Activated T-cell treated with anti-CD3 and anti-CD28 coated beads, Interleukin-2, amount 50 U/mL, for 48 hours (primary cell): Measurements from ENCODE around the gene OOSP1.
A peak's percentile ranks its signal among the peaks of the same experiment; 100 is the strongest.
"Not testable (repeated sequence)": the region's sequence is repeated elsewhere in the genome, so short reads cannot be mapped to it uniquely, and the experiment has no call there.

Experiments
- DNase-seq, 2 experiments: peaks; one replicate each; pipeline ENCODE4 v3.0.0-alpha.2; 2020

The OOSP1 gene

GRCh38 chr11:59938132-59938531 lies at the start of gene OOSP1:
TSS of gene OOSP1 (plus strand) at chr11:59938432. CDS start at chr11:59938455, 23 bp downstream.
- no peak for DNase-seq

GRCh38 chr11:59891781-59892181 lies 46.5 kb upstream of the OOSP1 start:
- DNase-seq, result no peak

GRCh38 chr11:59894616-59895015 lies 43.6 kb upstream of the OOSP1 start:
- no peak for DNase-seq

GRCh38 chr11:59898046-59898445 lies 40.2 kb upstream of the OOSP1 start:
- DNase-seq, result no peak

- no peak for DNase-seq
Measured at GRCh38 chr11:59898650-59899049, 39.6 kb upstream of the OOSP1 start.

GRCh38 chr11:59899532-59899931 lies 38.7 kb upstream of the OOSP1 start:
- DNase-seq, result no peak

- DNase-seq, result no peak
Measured at GRCh38 chr11:59900366-59901126, 37.7 kb upstream of the OOSP1 start.

- no peak for DNase-seq
Measured at GRCh38 chr11:59901306-59901705, 36.9 kb upstream of the OOSP1 start.

GRCh38 chr11:59903569-59903968 lies 34.7 kb upstream of the OOSP1 start:
- not testable (repeated sequence) for DNase-seq

- DNase-seq, result no peak
Measured at GRCh38 chr11:59918480-59918879, 19.8 kb upstream of the OOSP1 start.

GRCh38 chr11:59918987-59919589 lies 19.1 kb upstream of the OOSP1 start:
- DNase-seq, result peak in 1 of 2 experiments; percentile 25

GRCh38 chr11:59923813-59924212 lies 14.4 kb upstream of the OOSP1 start:
- DNase-seq, result no peak

GRCh38 chr11:59931688-59932087 lies 6.5 kb upstream of the OOSP1 start:
- no peak for DNase-seq

- no peak for DNase-seq
Measured at GRCh38 chr11:59938718-59939117, 486 bp downstream of the OOSP1 start.

GRCh38 chr11:59939482-59939881 lies 1.2 kb downstream of the OOSP1 start:
- DNase-seq, result no peak

- no peak for DNase-seq
Measured at GRCh38 chr11:59941091-59941490, 2.9 kb downstream of the OOSP1 start.

GRCh38 chr11:59943997-59944714 lies 5.9 kb downstream of the OOSP1 start:
- DNase-seq, result no peak

GRCh38 chr11:59944720-59945119 lies 6.5 kb downstream of the OOSP1 start:
- no peak for DNase-seq

- no peak for DNase-seq
Measured at GRCh38 chr11:59953463-59954218, 15.4 kb downstream of the OOSP1 start.

- no peak for DNase-seq
Measured at GRCh38 chr11:59954219-59954847, 16.1 kb downstream of the OOSP1 start.

- no peak for DNase-seq
Measured at GRCh38 chr11:59957094-59957493, 18.9 kb downstream of the OOSP1 start.

- no peak for DNase-seq
Measured at GRCh38 chr11:59960502-59961381, 22.5 kb downstream of the OOSP1 start.
